HCT116 (cell line): ENCODE measurements around the gene NNAT. TPM values are rescaled to one million over a fixed set of nuclear protein-coding genes. Genes with fewer than 3 reads are reported as not detected.

Source experiments
- ATAC-seq: fragments of 200-7000 bp; cut with Tn5 transposase; 2 replicates; pipeline ENCODE4 v1.9.1; 2020; ENCODE audit warnings: mild to moderate bottlenecking, moderate library complexity
- BruUV-seq: library from RNA; stranded (reverse); fragments of 400-500 nt; replicated peaks from 2 replicates; lab custom pipeline; 2021; lab: Mats Ljungman, UMichigan
- CTCF ChIA-PET: fragments of 300-600 bp; sonication (Branson Sonifier 250); formaldehyde crosslinking; loops from one replicate; lab custom pipeline; 2021; ENCODE audit warnings: antibody characterized with exemption; lab: Charles Lee
- POLR2A ChIA-PET: fragments of 300-600, 350-600 bp; sonication (Branson Sonifier 250); formaldehyde crosslinking; loops from one replicate; lab custom pipeline; 2021; ENCODE audit warnings: antibody characterized with exemption; lab: Charles Lee
- RAD21 ChIA-PET, 2 experiments: fragments of 300-600 bp; sonication (Branson Sonifier 250); formaldehyde crosslinking; loops; one replicate each; lab custom pipeline; 2023; ENCODE audit warnings: low total read pairs in 2 of 2; ENCODE audit not compliant: uncharacterized antibody in 2 of 2, unreplicated experiment in 2 of 2, low non-redundant PET in 1 of 2; lab: Charles Lee
- DNase-seq: peaks from one replicate; pipeline ENCODE4 v3.0.0-alpha.2; 2010; ENCODE audit warnings: low read depth, low spot score
- H2AFZ ChIP-seq: fragments of 200-600 bp; shearing (Covaris generic), sonication (generic); 2 replicates; pipeline ENCODE4 v1.6.1; 2017; ENCODE audit warnings: low read depth, mixed run types, mixed read lengths, antibody characterized with exemption, low read length; ENCODE audit not compliant: poor library complexity, severe bottlenecking
- H3K27ac ChIP-seq: 2 replicates; pipeline ENCODE4 v1.5.1; 2012; ENCODE audit warnings: low read depth, low read length
- H3K27me3 ChIP-seq: fragments of 200-600 bp; sonication (generic); 2 replicates; pipeline ENCODE4 v1.6.1; 2016; ENCODE audit warnings: mixed run types, low read length, mixed read lengths; ENCODE audit not compliant: insufficient read depth
- H3K36me3 ChIP-seq, 2 experiments: fragments of 200-500 bp in 1 of 2; fragments of 200-600 bp in 1 of 2; sonication (Bioruptor generic) in 1 of 2; sonication (generic) in 1 of 2; 2 replicates each; pipeline versions ENCODE4 v1.5.1 to v1.6.1; 2014 to 2016; ENCODE audit warnings: low read length in 2 of 2, inconsistent platforms in 1 of 2, mixed read lengths in 1 of 2, mixed run types in 1 of 2; ENCODE audit not compliant: insufficient read depth in 2 of 2, control insufficient read depth in 1 of 2
- H3K4me1 ChIP-seq, 2 experiments: fragments of 200-600 bp in 1 of 2; sonication (generic) in 1 of 2; 2 replicates each; pipeline versions ENCODE4 v1.5.1 to v1.6.1; 2012 to 2017; ENCODE audit warnings: low read length in 2 of 2, inconsistent platforms in 1 of 2, mild to moderate bottlenecking in 1 of 2, mixed read lengths in 1 of 2, mixed run types in 1 of 2, moderate library complexity in 1 of 2; ENCODE audit not compliant: insufficient read depth in 2 of 2, control insufficient read depth in 1 of 2
- H3K4me2 ChIP-seq: fragments of 200-600 bp; sonication (generic); 2 replicates; pipeline ENCODE4 v1.6.1; 2017; ENCODE audit warnings: mixed run types, low read length, mixed read lengths
- H3K4me3 ChIP-seq, 2 experiments: fragments of 200-600 bp in 1 of 2; sonication (generic) in 1 of 2; replicated peaks in 1 of 2; 2 replicates each; pipeline ENCODE4 v1.5.1; 2011 to 2016; ENCODE audit warnings: low read length in 2 of 2, control low read depth in 1 of 2, low read depth in 1 of 2, mild to moderate bottlenecking in 1 of 2, mixed read lengths in 1 of 2, mixed run types in 1 of 2
- H3K79me2 ChIP-seq: fragments of 200-600 bp; sonication (generic); 2 replicates; pipeline ENCODE4 v1.6.1; 2017; ENCODE audit warnings: mild to moderate bottlenecking, mixed run types, low read length, moderate library complexity, mixed read lengths; ENCODE audit not compliant: insufficient read depth
- H3K9ac ChIP-seq: fragments of 200-600 bp; sonication (generic); 2 replicates; pipeline ENCODE4 v1.6.1; 2016; ENCODE audit warnings: low read length, mixed read lengths
- H3K9me2 ChIP-seq: fragments of 200-600 bp; sonication (generic), shearing (Covaris generic); 2 replicates; pipeline ENCODE4 v1.6.1; 2017; ENCODE audit warnings: mixed run types, mild to moderate bottlenecking, moderate library complexity; ENCODE audit not compliant: insufficient read depth
- H3K9me3 ChIP-seq, 2 experiments: fragments of 200-500 bp in 1 of 2; fragments of 200-600 bp in 1 of 2; sonication (Bioruptor generic) in 1 of 2; sonication (generic) in 1 of 2; 2 replicates each; pipeline ENCODE4 v1.6.1; 2014 to 2017; ENCODE audit warnings: low read length in 2 of 2, mixed read lengths in 2 of 2, inconsistent platforms in 1 of 2, low read depth in 1 of 2, mild to moderate bottlenecking in 1 of 2, mixed run types in 1 of 2, moderate library complexity in 1 of 2; ENCODE audit not compliant: control insufficient read depth in 1 of 2, insufficient read depth in 1 of 2
- H4K20me1 ChIP-seq: fragments of 200-600 bp; sonication (generic), shearing (Covaris generic); 2 replicates; pipeline ENCODE4 v1.6.1; 2017; ENCODE audit warnings: mixed run types, mild to moderate bottlenecking, moderate library complexity; ENCODE audit not compliant: insufficient read depth
- CBX3 ChIP-seq: IDR thresholded peaks from 2 replicates; pipeline ENCODE4 v1.6.1; 2012; ENCODE audit warnings: low read depth
- EGR1 ChIP-seq: IDR thresholded peaks from 2 replicates; pipeline ENCODE4 v1.6.1; 2012; ENCODE audit warnings: low read depth
- ELF1 ChIP-seq: IDR thresholded peaks from 2 replicates; pipeline ENCODE4 v1.6.1; 2012; ENCODE audit warnings: low read depth, borderline replicate concordance
- EZH2 ChIP-seq: fragments of 200-600 bp; sonication (generic); IDR thresholded peaks from 2 replicates; pipeline ENCODE4 v1.6.1; 2017; ENCODE audit warnings: antibody characterized with exemption, mixed run types
- EZH2phosphoT487 ChIP-seq: fragments of 200-600 bp; IDR thresholded peaks from 2 replicates; pipeline ENCODE4 v1.6.1; 2018; ENCODE audit warnings: antibody characterized with exemption, borderline replicate concordance
- JUND ChIP-seq: IDR thresholded peaks from 2 replicates; pipeline ENCODE4 v1.6.1; 2012
- POLR2A ChIP-seq: IDR thresholded peaks from 2 replicates; pipeline ENCODE4 v1.7.0; 2011; ENCODE audit warnings: borderline replicate concordance; ENCODE audit not compliant: insufficient read depth, insufficient read length; ENCODE audit errors: extremely low read depth
- POLR2AphosphoS5 ChIP-seq: IDR thresholded peaks from 2 replicates; pipeline ENCODE4 v1.6.1; 2011; ENCODE audit warnings: mild to moderate bottlenecking, low read depth, low read length, moderate library complexity
- SP1 ChIP-seq: IDR thresholded peaks from 2 replicates; pipeline ENCODE4 v1.6.1; 2012; ENCODE audit warnings: low read depth
- YY1 ChIP-seq: IDR thresholded peaks from 2 replicates; pipeline ENCODE4 v1.6.1; 2011; ENCODE audit warnings: low read length, low read depth, moderate library complexity, mild to moderate bottlenecking; ENCODE audit not compliant: insufficient replicate concordance; ENCODE audit errors: extremely low read depth
- ZFX ChIP-seq: fragments of 450-650 bp; IDR thresholded peaks from 2 replicates; pipeline ENCODE4 v1.6.1; 2017
- ZNF274 ChIP-seq: fragments of 200-500 bp; sonication (Bioruptor generic); IDR thresholded peaks from 2 replicates; pipeline ENCODE4 v1.6.1; 2014; ENCODE audit warnings: mild to moderate bottlenecking, low read depth, low read length, inconsistent platforms
- intact Hi-C: fragments of 100-400 bp; cut with micrococcal nuclease; formaldehyde crosslinking; loops from 2 replicates; pipeline ENCODE4 v1.10.0; 2022
- total RNA-seq: library from RNA; stranded (reverse); gene quantifications from one replicate; pipeline ENCODE4 v1.2.1, GENCODE V29; 2021; ENCODE audit not compliant: unreplicated experiment
- TF ChIP-seq, protein P1 (sequence below): IDR thresholded peaks from 2 replicates; pipeline ENCODE4 v1.6.1; 2011; ENCODE audit warnings: mild to moderate bottlenecking, low read length, moderate library complexity; ENCODE audit not compliant: insufficient replicate concordance; ENCODE audit errors: extremely low read depth
- TF ChIP-seq, protein P2 (sequence below): IDR thresholded peaks from 2 replicates; pipeline ENCODE4 v1.6.1; 2012; ENCODE audit warnings: low read depth

The NNAT gene
- total RNA-seq, 1 experiment from 2014 or later = not detected

DNA sequence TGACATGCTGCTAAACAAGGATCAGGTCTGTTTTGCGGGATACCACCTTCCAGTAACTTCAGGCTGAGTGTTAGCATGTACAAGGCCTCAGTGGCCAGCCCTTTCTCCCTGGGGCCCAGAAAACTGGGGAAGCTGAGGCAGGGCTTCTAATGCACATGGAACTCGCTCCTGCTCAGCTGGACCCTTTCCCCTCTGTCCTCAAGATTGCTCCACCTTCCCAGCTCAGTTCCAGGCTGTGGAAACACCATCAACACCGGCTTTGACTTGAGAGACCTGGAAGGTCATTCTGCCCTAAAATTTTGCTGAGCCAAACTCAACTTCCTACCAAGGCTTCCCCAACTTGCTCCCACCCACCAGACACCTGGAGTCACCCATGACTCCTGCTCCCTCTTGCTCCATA, 10.8 kb downstream of the NNAT start:
- Histone ChIP-seq H3K4me1 (peaks cover 6 to 16% of the 10 kb centered on the region in 2 experiments), H3K79me2 (peaks cover 9% of the 10 kb centered on the region), H3K4me2 (no peak overlapping the region), H3K27me3 (no peaks in the 10 kb centered on the region), H4K20me1 (no peaks in the 10 kb centered on the region), H3K9ac (no peak overlapping the region), H3K27ac (no peak overlapping the region), H3K4me3 (no peak overlapping the region), H3K9me3 (no peaks in the 10 kb centered on the region), H3K9me2 (no peaks in the 10 kb centered on the region), H2AFZ (no peak overlapping the region), H3K36me3 (no peaks in the 10 kb centered on the region)
- RAD21 ChIA-PET = no interaction called here
- CTCF ChIA-PET = interaction anchor here (1.2 to 2.3 kb wide), 3 partner anchors 9 to 261 kb away, joined by 3 to 14 read pairs (median 3); no protein-coding TSS in a partner anchor
- intact Hi-C loops = no loop called here
- TF ChIP-seq ELF1 (no peak), CBX3 (no peak), ZNF274 (no peak), EZH2phosphoT487 (no peak), POLR2AphosphoS5 (no peak), ZFX (no peak), JUND (no peak), EGR1 (no peak), YY1 (no peak), EZH2 (no peak), POLR2A (no peak), SP1 (no peak)
- TF ChIP-seq, protein P1, sequence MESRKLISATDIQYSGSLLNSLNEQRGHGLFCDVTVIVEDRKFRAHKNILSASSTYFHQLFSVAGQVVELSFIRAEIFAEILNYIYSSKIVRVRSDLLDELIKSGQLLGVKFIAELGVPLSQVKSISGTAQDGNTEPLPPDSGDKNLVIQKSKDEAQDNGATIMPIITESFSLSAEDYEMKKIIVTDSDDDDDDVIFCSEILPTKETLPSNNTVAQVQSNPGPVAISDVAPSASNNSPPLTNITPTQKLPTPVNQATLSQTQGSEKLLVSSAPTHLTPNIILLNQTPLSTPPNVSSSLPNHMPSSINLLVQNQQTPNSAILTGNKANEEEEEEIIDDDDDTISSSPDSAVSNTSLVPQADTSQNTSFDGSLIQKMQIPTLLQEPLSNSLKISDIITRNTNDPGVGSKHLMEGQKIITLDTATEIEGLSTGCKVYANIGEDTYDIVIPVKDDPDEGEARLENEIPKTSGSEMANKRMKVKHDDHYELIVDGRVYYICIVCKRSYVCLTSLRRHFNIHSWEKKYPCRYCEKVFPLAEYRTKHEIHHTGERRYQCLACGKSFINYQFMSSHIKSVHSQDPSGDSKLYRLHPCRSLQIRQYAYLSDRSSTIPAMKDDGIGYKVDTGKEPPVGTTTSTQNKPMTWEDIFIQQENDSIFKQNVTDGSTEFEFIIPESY = no peak
- TF ChIP-seq, protein P2, sequence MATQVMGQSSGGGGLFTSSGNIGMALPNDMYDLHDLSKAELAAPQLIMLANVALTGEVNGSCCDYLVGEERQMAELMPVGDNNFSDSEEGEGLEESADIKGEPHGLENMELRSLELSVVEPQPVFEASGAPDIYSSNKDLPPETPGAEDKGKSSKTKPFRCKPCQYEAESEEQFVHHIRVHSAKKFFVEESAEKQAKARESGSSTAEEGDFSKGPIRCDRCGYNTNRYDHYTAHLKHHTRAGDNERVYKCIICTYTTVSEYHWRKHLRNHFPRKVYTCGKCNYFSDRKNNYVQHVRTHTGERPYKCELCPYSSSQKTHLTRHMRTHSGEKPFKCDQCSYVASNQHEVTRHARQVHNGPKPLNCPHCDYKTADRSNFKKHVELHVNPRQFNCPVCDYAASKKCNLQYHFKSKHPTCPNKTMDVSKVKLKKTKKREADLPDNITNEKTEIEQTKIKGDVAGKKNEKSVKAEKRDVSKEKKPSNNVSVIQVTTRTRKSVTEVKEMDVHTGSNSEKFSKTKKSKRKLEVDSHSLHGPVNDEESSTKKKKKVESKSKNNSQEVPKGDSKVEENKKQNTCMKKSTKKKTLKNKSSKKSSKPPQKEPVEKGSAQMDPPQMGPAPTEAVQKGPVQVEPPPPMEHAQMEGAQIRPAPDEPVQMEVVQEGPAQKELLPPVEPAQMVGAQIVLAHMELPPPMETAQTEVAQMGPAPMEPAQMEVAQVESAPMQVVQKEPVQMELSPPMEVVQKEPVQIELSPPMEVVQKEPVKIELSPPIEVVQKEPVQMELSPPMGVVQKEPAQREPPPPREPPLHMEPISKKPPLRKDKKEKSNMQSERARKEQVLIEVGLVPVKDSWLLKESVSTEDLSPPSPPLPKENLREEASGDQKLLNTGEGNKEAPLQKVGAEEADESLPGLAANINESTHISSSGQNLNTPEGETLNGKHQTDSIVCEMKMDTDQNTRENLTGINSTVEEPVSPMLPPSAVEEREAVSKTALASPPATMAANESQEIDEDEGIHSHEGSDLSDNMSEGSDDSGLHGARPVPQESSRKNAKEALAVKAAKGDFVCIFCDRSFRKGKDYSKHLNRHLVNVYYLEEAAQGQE = no peak
- DNase-seq = no peak
- BruUV-seq = no TSS peak
- POLR2A ChIA-PET = no interaction called here
- no peak for ATAC-seq
